OCI-LY1 (cell line): ENCODE data around the gene PMVK.

Experiments
- H2AFZ ChIP-seq: fragments of 200-600 bp; sonication (generic), shearing (Covaris generic); 2 replicates; pipeline ENCODE4 v1.6.0; 2014; ENCODE audit warnings: antibody characterized with exemption, mild to moderate bottlenecking, low read length
- H3F3A ChIP-seq: fragments of 200-600 bp; sonication (generic), shearing (Covaris generic); 2 replicates; pipeline ENCODE4 v1.6.0; 2014; ENCODE audit warnings: mild to moderate bottlenecking, antibody characterized with exemption, low read length, moderate library complexity; ENCODE audit not compliant: insufficient read depth
- H3K27ac ChIP-seq: fragments of 200-600 bp; sonication (generic); 2 replicates; pipeline ENCODE4 v1.5.1; 2014; ENCODE audit warnings: low read length, mixed run types, mild to moderate bottlenecking, low read depth; ENCODE audit not compliant: poor library complexity, severe bottlenecking
- H3K27me3 ChIP-seq: fragments of 200-600 bp; sonication (generic); 2 replicates; pipeline ENCODE4 v1.6.0; 2014; ENCODE audit warnings: antibody characterized with exemption, mild to moderate bottlenecking, low read length, moderate library complexity; ENCODE audit not compliant: insufficient read depth
- H3K36me3 ChIP-seq: fragments of 200-600 bp; sonication (generic); 2 replicates; pipeline ENCODE4 v1.6.1; 2014; ENCODE audit warnings: mild to moderate bottlenecking, antibody characterized with exemption, low read length, moderate library complexity, mixed read lengths; ENCODE audit not compliant: insufficient read depth
- H3K4me1 ChIP-seq: fragments of 200-600 bp; sonication (generic); 2 replicates; pipeline ENCODE4 v1.5.1; 2014; ENCODE audit warnings: mild to moderate bottlenecking, low read length, moderate library complexity; ENCODE audit not compliant: insufficient read depth, severe bottlenecking
- H3K4me2 ChIP-seq: fragments of 200-600 bp; sonication (generic), shearing (Covaris generic); 2 replicates; pipeline ENCODE4 v1.6.1; 2014; ENCODE audit warnings: low read length
- H3K4me3 ChIP-seq: fragments of 200-600 bp; sonication (generic); 2 replicates; pipeline ENCODE4 v1.5.1; 2014; ENCODE audit warnings: low read length, low read depth, mild to moderate bottlenecking, mixed read lengths; ENCODE audit not compliant: poor library complexity, severe bottlenecking
- H3K79me2 ChIP-seq: fragments of 200-600 bp; shearing (Covaris generic); 2 replicates; pipeline ENCODE4 v1.6.1; 2016; ENCODE audit warnings: mixed run types, low read length, mixed read lengths; ENCODE audit not compliant: insufficient read depth
- H3K9ac ChIP-seq: fragments of 200-600 bp; sonication (generic), shearing (Covaris generic); 2 replicates; pipeline ENCODE4 v1.6.1; 2014; ENCODE audit warnings: mild to moderate bottlenecking, low read length, mixed read lengths
- H3K9me2 ChIP-seq: fragments of 200-600 bp; sonication (generic), shearing (Covaris generic); 2 replicates; pipeline ENCODE4 v1.6.1; 2014; ENCODE audit warnings: low read depth, mild to moderate bottlenecking, low read length, mixed read lengths
- H3K9me3 ChIP-seq: fragments of 200-600 bp; shearing (Covaris generic); 2 replicates; pipeline ENCODE4 v1.6.1; 2014; ENCODE audit warnings: low read length, mixed read lengths
- H4K20me1 ChIP-seq: fragments of 200-600 bp; sonication (generic), shearing (Covaris generic); 2 replicates; pipeline ENCODE4 v1.6.0; 2016; ENCODE audit warnings: mild to moderate bottlenecking, low read length; ENCODE audit not compliant: insufficient read depth
- EZH2 ChIP-seq: fragments of 200-600 bp; sonication (generic), shearing (Covaris generic); IDR thresholded peaks from 2 replicates; pipeline ENCODE4 v1.8.0; 2017; ENCODE audit warnings: borderline replicate concordance, mixed run types, mild to moderate bottlenecking, antibody characterized with exemption, low read length, moderate library complexity, mixed read lengths
- TF ChIP-seq, protein P1 (sequence below): fragments of 200-600 bp; sonication (generic), shearing (Covaris generic); IDR thresholded peaks from 2 replicates; pipeline ENCODE4 v1.5.1; 2017; ENCODE audit warnings: mild to moderate bottlenecking, antibody characterized with exemption, low read length, moderate library complexity, mixed read lengths

The PMVK gene

DNA sequence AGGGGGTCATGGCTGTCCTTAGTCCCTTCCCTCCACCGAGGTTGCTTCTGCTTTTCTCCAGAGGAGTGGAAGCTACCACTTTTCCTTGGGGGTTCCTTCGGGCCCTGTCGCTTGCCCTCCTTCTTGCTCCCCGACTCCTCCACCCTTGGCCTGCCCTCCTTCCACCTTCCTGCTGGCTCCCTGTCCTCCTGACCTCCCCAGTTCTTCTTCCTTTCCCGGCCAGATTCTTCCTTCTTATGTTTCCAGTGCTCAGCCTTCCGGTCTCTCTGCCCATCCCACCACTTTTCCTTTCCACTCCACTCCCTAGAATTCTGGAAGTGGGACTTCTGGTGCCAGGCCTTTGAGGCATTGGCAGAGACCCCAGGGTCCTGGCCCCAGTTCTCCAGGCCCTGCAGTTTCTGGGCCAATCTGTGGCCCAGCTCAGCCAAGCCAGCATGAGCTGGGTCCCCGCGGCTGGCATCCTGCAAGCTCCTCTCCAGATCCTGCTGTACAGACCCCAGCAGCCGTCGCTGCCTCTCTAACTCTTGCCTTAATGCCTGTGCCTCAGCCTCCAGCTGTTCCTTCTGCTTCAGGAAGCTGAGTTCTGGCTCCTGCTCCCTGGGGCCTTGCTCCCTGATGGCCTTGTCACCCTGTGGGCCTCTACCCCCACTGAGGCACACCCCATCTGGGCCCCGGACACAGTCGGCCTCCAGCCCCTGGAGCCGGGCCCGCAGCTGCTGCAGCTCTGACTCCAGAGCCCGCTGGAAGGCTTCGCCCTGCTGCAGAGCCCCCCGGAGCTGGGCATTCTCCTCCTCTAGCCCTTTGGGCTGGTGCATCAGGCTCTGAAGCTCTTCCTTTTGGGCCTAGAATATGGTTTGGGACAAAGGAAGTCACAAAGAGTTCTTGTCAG, 9.7 kb upstream of the PMVK start:
- Histone ChIP-seq H3K27ac (no peak overlapping the region), H3F3A (no peaks in the 10 kb centered on the region), H3K79me2 (no peaks in the 10 kb centered on the region), H3K4me1 (peaks cover 48% of the 10 kb centered on the region), H3K4me3 (no peak overlapping the region), H2AFZ (no peak overlapping the region), H3K9me2 (no peaks in the 10 kb centered on the region), H4K20me1 (no peaks in the 10 kb centered on the region), H3K27me3 (no peaks in the 10 kb centered on the region), H3K9me3 (no peaks in the 10 kb centered on the region), H3K4me2 (no peak overlapping the region), H3K36me3 (peaks cover 12% of the 10 kb centered on the region; the same call in 1 of the 2 replicates), H3K9ac (no peak overlapping the region)
- TF ChIP-seq EZH2, result no peak
- TF ChIP-seq, protein P1, sequence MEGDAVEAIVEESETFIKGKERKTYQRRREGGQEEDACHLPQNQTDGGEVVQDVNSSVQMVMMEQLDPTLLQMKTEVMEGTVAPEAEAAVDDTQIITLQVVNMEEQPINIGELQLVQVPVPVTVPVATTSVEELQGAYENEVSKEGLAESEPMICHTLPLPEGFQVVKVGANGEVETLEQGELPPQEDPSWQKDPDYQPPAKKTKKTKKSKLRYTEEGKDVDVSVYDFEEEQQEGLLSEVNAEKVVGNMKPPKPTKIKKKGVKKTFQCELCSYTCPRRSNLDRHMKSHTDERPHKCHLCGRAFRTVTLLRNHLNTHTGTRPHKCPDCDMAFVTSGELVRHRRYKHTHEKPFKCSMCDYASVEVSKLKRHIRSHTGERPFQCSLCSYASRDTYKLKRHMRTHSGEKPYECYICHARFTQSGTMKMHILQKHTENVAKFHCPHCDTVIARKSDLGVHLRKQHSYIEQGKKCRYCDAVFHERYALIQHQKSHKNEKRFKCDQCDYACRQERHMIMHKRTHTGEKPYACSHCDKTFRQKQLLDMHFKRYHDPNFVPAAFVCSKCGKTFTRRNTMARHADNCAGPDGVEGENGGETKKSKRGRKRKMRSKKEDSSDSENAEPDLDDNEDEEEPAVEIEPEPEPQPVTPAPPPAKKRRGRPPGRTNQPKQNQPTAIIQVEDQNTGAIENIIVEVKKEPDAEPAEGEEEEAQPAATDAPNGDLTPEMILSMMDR, result no peak

DNA sequence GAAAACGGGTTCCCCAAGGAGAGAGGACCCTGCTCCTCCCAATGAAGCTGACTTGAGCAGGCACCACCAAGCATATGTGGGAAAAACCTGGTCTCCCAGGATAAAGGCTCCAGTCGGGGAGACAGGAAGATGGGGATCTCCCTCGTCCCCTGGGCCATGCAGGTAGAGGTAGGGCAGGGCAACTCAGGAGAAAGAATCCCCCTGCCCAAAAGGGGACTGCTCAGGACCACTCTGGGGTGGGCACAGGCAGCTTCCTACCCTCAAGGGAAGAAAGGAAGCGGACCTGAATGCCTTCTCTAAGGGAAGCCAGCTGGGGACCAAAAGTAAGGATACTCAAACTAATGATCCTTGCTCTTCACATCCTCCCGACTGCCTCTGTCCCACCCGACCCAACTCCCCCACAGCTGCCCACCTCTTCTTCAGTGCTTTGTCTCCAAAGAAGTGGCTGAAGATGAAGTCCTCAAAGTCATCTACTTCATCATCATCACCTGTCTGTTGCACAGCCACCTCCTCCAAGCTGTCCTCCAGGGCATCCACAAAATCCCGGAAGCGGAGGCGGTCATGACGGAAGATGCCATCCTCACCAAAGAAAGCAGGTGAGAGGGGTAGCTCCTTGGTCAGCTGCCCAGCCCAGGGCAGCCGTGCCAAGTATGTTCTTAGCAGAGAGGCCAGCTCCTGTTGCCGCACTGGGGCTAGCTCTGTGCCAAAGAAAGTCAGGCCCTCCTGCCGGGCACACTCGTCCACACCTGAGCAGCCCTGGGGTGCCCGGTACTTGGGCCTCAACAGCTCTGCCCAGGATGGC, 8.8 kb upstream of the PMVK start:
- Histone ChIP-seq H3K79me2 (no peaks in the 10 kb centered on the region), H2AFZ (no peak overlapping the region), H3K27ac (peak overlapping the region; percentile 97), H3K27me3 (no peaks in the 10 kb centered on the region), H3K36me3 (peaks cover 4% of the 10 kb centered on the region; the same call in 1 of the 2 replicates), H3K9me3 (no peaks in the 10 kb centered on the region), H3K9ac (no peak overlapping the region; the same call in 1 of the 2 replicates), H3K4me2 (no peak overlapping the region; the same call in 1 of the 2 replicates), H3F3A (no peaks in the 10 kb centered on the region), H3K4me1 (peaks cover 51% of the 10 kb centered on the region), H3K9me2 (no peaks in the 10 kb centered on the region), H3K4me3 (no peak overlapping the region), H4K20me1 (no peaks in the 10 kb centered on the region)
- TF ChIP-seq EZH2, result no peak
- TF ChIP-seq, protein P1, result no peak

DNA sequence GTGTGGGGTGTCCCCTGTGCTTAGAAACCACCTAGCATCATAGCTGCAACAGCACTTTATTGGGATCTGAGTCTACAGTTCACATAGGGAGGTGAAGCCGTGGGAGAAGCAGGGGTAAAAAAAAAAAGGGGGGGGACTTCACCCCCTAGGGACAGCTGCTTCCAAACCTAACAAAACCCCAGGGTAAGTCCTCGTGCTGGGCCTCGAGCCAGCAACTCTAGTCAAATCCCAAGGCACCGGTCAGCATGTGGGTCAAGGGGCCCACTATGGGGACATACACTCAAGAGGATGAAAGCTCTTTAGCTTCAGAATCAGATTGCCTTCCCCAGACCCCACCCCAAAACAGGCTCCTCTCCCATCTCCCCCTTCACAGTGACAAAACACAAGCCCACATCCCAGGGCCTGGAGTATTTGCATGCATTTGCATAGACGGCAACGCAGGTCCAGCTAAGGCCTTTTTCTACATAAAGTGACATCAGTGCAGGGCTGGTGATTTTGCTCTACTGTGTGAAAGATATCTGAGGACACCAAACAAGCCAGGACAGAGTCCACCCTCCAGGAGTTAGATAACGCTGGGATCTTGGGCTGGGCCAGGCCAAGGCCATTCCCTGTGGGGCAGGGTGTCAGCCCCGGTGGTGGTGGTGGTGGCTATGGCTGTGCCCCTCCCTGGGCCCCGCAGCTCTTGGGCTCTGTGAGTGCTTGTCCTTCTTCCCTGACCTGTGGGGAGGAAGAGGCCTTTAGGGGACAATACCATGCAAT, 8.1 kb upstream of the PMVK start:
- Histone ChIP-seq H3F3A (no peaks in the 10 kb centered on the region), H3K36me3 (peaks cover 4% of the 10 kb centered on the region; the same call in 1 of the 2 replicates), H3K27ac (peak overlapping the region; percentile 97), H3K4me3 (no peak overlapping the region), H3K9ac (peak overlapping the region; percentile 92; the same call in 1 of the 2 replicates), H2AFZ (no peak overlapping the region), H3K4me2 (peak overlapping the region; percentile 95; the same call in 1 of the 2 replicates), H4K20me1 (no peaks in the 10 kb centered on the region), H3K9me3 (no peaks in the 10 kb centered on the region), H3K9me2 (no peaks in the 10 kb centered on the region), H3K79me2 (no peaks in the 10 kb centered on the region), H3K4me1 (peaks cover 57% of the 10 kb centered on the region), H3K27me3 (no peaks in the 10 kb centered on the region)
- no peak for TF ChIP-seq EZH2
- TF ChIP-seq, protein P1, result no peak
